ENCODE results near the gene KIF18B.

DNA sequence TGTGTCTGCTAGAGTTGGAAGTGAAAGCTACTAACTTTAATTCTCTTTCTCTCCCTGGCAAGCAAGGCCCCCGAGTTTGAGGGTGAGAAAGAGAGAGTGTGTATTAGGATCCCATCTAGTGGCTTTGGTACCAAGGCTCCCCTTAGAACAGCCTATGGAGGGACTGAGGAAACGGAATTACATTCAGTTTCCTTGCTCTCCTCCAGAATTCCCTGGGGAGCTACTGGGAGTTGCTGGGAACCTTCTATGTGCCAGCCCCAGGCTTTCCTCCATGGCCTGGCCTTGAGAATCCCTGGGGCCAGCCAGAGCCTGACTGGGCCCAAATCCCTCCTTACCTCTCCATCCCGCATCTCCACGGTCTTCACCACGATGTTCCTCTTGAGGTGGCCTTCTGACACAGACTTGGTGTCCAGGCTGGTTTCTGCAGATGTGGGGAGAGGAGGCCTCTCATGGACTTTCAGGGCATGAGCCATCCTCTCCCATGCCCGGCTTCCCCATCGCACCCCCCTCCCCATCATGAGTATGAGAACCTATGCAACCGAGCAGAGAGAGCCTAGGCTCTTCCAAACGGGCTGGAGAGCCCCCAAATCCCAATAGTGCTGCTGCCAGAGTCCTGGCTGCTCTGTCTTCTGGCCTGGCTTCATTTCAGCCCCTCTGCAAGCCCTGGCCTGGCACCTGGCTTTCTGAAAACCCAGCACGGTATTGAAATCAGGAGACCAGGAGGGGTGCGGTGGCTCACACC is 39.7 kb downstream of the KIF18B start:
- TF ChIP-seq, protein P1, sequence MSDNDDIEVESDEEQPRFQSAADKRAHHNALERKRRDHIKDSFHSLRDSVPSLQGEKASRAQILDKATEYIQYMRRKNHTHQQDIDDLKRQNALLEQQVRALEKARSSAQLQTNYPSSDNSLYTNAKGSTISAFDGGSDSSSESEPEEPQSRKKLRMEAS (IDR thresholded peaks at IDR 0.05; ENCODE audit: insufficient read depth, insufficient read length): no peak
- TF ChIP-seq POLR2A (IDR thresholded peaks at IDR 0.05; ENCODE audit: low read depth, low read length): no peak
- no peak for TF ChIP-seq MYC (IDR thresholded peaks at IDR 0.05; ENCODE audit: low read depth, low read length)
- TF ChIP-seq, protein P2, sequence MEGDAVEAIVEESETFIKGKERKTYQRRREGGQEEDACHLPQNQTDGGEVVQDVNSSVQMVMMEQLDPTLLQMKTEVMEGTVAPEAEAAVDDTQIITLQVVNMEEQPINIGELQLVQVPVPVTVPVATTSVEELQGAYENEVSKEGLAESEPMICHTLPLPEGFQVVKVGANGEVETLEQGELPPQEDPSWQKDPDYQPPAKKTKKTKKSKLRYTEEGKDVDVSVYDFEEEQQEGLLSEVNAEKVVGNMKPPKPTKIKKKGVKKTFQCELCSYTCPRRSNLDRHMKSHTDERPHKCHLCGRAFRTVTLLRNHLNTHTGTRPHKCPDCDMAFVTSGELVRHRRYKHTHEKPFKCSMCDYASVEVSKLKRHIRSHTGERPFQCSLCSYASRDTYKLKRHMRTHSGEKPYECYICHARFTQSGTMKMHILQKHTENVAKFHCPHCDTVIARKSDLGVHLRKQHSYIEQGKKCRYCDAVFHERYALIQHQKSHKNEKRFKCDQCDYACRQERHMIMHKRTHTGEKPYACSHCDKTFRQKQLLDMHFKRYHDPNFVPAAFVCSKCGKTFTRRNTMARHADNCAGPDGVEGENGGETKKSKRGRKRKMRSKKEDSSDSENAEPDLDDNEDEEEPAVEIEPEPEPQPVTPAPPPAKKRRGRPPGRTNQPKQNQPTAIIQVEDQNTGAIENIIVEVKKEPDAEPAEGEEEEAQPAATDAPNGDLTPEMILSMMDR (IDR thresholded peaks at IDR 0.05; ENCODE audit: extremely low read depth in 1 of 2, insufficient read depth in 1 of 2, low read depth in 1 of 2, low read length in 2 of 2): no peak

Measured in endothelial cell of umbilical vein (primary cell).